ENCODE data around the gene DMD. TPM values are rescaled to one million over a fixed set of nuclear protein-coding genes. Genes with fewer than 3 reads are reported as not detected.

The DMD gene
- total RNA-seq, 1 experiment from 2014 or later: 2.2 TPM

DNA sequence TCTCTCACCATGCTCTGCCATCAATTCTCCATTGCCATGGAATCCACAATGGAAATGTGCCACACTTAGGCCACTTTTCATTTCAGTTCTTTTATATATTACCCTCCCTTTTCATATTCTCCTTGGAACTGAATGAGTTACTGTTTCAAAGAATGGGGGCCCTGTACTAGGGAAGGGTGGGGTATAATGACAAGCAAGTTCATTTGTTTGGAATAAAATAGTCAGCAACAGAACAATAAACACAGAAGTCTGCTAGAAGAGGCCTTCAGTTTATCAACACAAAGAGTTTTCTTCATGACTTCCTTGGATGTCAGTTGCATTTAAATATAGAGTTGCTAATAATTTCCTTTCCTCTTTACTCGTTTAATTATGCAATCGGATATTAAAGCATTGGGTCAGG lies 1661.2 kb downstream of the DMD start:
- no peak overlapping the region for H3K27ac ChIP-seq (ENCODE audit: low read length)
- BruUV-seq (replicated peaks): no TSS peak
- DNase-seq (ENCODE audit: low read depth, low spot score) (no peak), ATAC-seq (no peak)
- no peaks in the 10 kb centered on the region for H3K4me1 ChIP-seq (ENCODE audit: control insufficient read depth, insufficient read depth, low read length)
- TF ChIP-seq, protein P1, sequence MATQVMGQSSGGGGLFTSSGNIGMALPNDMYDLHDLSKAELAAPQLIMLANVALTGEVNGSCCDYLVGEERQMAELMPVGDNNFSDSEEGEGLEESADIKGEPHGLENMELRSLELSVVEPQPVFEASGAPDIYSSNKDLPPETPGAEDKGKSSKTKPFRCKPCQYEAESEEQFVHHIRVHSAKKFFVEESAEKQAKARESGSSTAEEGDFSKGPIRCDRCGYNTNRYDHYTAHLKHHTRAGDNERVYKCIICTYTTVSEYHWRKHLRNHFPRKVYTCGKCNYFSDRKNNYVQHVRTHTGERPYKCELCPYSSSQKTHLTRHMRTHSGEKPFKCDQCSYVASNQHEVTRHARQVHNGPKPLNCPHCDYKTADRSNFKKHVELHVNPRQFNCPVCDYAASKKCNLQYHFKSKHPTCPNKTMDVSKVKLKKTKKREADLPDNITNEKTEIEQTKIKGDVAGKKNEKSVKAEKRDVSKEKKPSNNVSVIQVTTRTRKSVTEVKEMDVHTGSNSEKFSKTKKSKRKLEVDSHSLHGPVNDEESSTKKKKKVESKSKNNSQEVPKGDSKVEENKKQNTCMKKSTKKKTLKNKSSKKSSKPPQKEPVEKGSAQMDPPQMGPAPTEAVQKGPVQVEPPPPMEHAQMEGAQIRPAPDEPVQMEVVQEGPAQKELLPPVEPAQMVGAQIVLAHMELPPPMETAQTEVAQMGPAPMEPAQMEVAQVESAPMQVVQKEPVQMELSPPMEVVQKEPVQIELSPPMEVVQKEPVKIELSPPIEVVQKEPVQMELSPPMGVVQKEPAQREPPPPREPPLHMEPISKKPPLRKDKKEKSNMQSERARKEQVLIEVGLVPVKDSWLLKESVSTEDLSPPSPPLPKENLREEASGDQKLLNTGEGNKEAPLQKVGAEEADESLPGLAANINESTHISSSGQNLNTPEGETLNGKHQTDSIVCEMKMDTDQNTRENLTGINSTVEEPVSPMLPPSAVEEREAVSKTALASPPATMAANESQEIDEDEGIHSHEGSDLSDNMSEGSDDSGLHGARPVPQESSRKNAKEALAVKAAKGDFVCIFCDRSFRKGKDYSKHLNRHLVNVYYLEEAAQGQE (IDR thresholded peaks at IDR 0.05; ENCODE audit: insufficient read depth in 1 of 2, low read depth in 2 of 2, low read length in 1 of 2): no peak
- no peak for TF ChIP-seq TCF7L2 (IDR thresholded peaks at IDR 0.05; ENCODE audit: low read depth, low read length)
- TF ChIP-seq SIN3A (IDR thresholded peaks at IDR 0.05; ENCODE audit: borderline replicate concordance, insufficient read depth, low read depth, low read length): no peak
- TF ChIP-seq, protein P2, sequence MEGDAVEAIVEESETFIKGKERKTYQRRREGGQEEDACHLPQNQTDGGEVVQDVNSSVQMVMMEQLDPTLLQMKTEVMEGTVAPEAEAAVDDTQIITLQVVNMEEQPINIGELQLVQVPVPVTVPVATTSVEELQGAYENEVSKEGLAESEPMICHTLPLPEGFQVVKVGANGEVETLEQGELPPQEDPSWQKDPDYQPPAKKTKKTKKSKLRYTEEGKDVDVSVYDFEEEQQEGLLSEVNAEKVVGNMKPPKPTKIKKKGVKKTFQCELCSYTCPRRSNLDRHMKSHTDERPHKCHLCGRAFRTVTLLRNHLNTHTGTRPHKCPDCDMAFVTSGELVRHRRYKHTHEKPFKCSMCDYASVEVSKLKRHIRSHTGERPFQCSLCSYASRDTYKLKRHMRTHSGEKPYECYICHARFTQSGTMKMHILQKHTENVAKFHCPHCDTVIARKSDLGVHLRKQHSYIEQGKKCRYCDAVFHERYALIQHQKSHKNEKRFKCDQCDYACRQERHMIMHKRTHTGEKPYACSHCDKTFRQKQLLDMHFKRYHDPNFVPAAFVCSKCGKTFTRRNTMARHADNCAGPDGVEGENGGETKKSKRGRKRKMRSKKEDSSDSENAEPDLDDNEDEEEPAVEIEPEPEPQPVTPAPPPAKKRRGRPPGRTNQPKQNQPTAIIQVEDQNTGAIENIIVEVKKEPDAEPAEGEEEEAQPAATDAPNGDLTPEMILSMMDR (IDR thresholded peaks at IDR 0.05): no peak
- no peak for TF ChIP-seq POLR2AphosphoS5 (IDR thresholded peaks at IDR 0.05; ENCODE audit: low read depth, low read length)
- H3K27me3 ChIP-seq (ENCODE audit: control insufficient read depth, insufficient read depth, low read length): no peaks in the 10 kb centered on the region
- in situ Hi-C loops (cut with HindIII; ENCODE audit: low pct_unique_long_range_greater_than_20kb, low sequenced_read_pairs): no loop called here
- no peaks in the 10 kb centered on the region for H3K9me3 ChIP-seq (ENCODE audit: control insufficient read depth, insufficient read depth, low read depth, low read length)
- H3K36me3 ChIP-seq (ENCODE audit: control insufficient read depth, insufficient read depth, low read length): no peaks in the 10 kb centered on the region
- ChIA-PET CTCF (no interaction called here), POLR2A (no interaction called here)
- no peak overlapping the region for H3K4me3 ChIP-seq (ENCODE audit: low read depth in 2 of 2, low read length in 2 of 2)
- intact Hi-C loops (cut with micrococcal nuclease; ENCODE audit: unreplicated experiment): no loop called here

DNA sequence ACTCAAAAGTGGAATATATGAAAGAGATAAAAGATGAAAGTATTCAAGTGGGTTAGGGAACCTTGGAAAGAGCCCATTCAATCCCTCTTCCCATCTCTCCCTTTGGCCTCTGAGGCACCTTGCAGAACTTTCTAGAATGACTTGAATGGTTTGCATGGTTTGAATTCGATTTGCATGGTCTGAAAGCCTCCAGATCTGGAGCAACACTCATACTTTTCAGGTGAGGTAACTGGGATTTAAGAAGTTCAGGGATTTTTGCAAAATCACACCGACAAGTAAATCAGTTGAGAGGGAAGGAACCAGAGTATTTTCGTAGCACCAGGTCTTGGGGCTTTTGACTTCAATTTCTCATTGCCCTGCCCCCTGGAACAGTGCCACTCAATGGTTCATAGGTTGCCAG lies 1663.5 kb downstream of the DMD start:
- no peak for DNase-seq (ENCODE audit: low read depth, low spot score)
- ChIA-PET CTCF (no interaction called here), POLR2A (no interaction called here)
- TF ChIP-seq, protein P1 (IDR thresholded peaks at IDR 0.05; ENCODE audit: insufficient read depth in 1 of 2, low read depth in 2 of 2, low read length in 1 of 2): no peak
- TF ChIP-seq, protein P2 (IDR thresholded peaks at IDR 0.05): no peak
- TF ChIP-seq SIN3A (IDR thresholded peaks at IDR 0.05; ENCODE audit: borderline replicate concordance, insufficient read depth, low read depth, low read length) (no peak), POLR2AphosphoS5 (IDR thresholded peaks at IDR 0.05; ENCODE audit: low read depth, low read length) (no peak), TCF7L2 (IDR thresholded peaks at IDR 0.05; ENCODE audit: low read depth, low read length) (no peak)
- ATAC-seq: no peak
- Histone ChIP-seq H3K36me3 (ENCODE audit: control insufficient read depth, insufficient read depth, low read length) (no peaks in the 10 kb centered on the region), H3K27me3 (ENCODE audit: control insufficient read depth, insufficient read depth, low read length) (no peaks in the 10 kb centered on the region), H3K9me3 (ENCODE audit: control insufficient read depth, insufficient read depth, low read depth, low read length) (no peaks in the 10 kb centered on the region), H3K4me1 (ENCODE audit: control insufficient read depth, insufficient read depth, low read length) (no peaks in the 10 kb centered on the region), H3K27ac (ENCODE audit: low read length) (no peak overlapping the region), H3K4me3 (ENCODE audit: low read depth in 2 of 2, low read length in 2 of 2) (no peak overlapping the region)
- intact Hi-C loops (cut with micrococcal nuclease; ENCODE audit: unreplicated experiment): no loop called here
- no TSS peak for BruUV-seq (replicated peaks)
- in situ Hi-C loops (cut with HindIII; ENCODE audit: low pct_unique_long_range_greater_than_20kb, low sequenced_read_pairs): no loop called here

Measured in Panc1 (cell line).